Endothelial cell of umbilical vein (primary cell): ENCODE measurements around the gene NUCKS1. TPM values are rescaled to one million over a fixed set of nuclear protein-coding genes. Genes with fewer than 3 reads are reported as not detected.

Source experiments
- BruUV-seq: library from RNA; stranded (reverse); fragments of 400-500 nt; replicated peaks from 2 replicates; lab custom pipeline; 2021; lab: Mats Ljungman, UMichigan
- CTCF ChIA-PET: fragments of 300-600, 350-600 bp; sonication (Branson Sonifier 250); formaldehyde crosslinking; loops from one replicate; lab custom pipeline; 2021; ENCODE audit warnings: antibody characterized with exemption, inconsistent platforms; lab: Charles Lee
- POLR2A ChIA-PET: fragments of 300-600, 350-600 bp; sonication (Branson Sonifier 250); formaldehyde crosslinking; loops from one replicate; lab custom pipeline; 2021; ENCODE audit warnings: antibody characterized with exemption, inconsistent platforms; lab: Charles Lee
- DNase-seq: peaks from one replicate; pipeline ENCODE4 v3.0.0-alpha.2; 2011; ENCODE audit warnings: low read depth, low spot score
- FAIRE-seq: peaks from 2 replicates; lab custom pipeline; 2011; peaks lifted over from hg19 to GRCh38; lab: Jason Lieb, UNC
- H2AFZ ChIP-seq: 2 replicates; pipeline ENCODE4 v1.6.0; 2012; ENCODE audit warnings: low read depth, low read length, control low read depth, inconsistent platforms
- H3K27ac ChIP-seq: 2 replicates; pipeline ENCODE4 v1.5.1; 2011; ENCODE audit warnings: low read depth, mild to moderate bottlenecking, control low read depth, low read length, moderate library complexity; ENCODE audit not compliant: insufficient read depth
- H3K27me3 ChIP-seq, 2 experiments: 2 replicates each; pipeline versions ENCODE4 v1.6.0 to v1.6.1; 2011; ENCODE audit warnings: low read length in 2 of 2, mixed read lengths in 1 of 2; ENCODE audit not compliant: control insufficient read depth in 2 of 2, insufficient read depth in 2 of 2
- H3K36me3 ChIP-seq, 2 experiments: 2 replicates in 1 of 2; 3 replicates in 1 of 2; pipeline ENCODE4 v1.5.1; 2011; ENCODE audit warnings: low read length in 2 of 2, mild to moderate bottlenecking in 1 of 2, moderate library complexity in 1 of 2; ENCODE audit not compliant: control insufficient read depth in 2 of 2, insufficient read depth in 2 of 2; ENCODE audit errors: extremely low read depth in 1 of 2
- H3K4me1 ChIP-seq: 3 replicates; pipeline ENCODE4 v1.5.1; 2011; ENCODE audit warnings: mild to moderate bottlenecking, low read length; ENCODE audit not compliant: control insufficient read depth, insufficient read depth; ENCODE audit errors: extremely low read depth
- H3K4me2 ChIP-seq: 2 replicates; pipeline ENCODE4 v1.6.1; 2011; ENCODE audit warnings: low read length, control low read depth, mixed read lengths; ENCODE audit not compliant: insufficient read depth
- H3K4me3 ChIP-seq, 3 experiments: fragments of 200-600 bp in 1 of 3; sonication (generic), shearing (Covaris generic) in 1 of 3; replicated peaks in 1 of 3; 2 replicates each; pipeline ENCODE4 v1.5.1; 2011 to 2016; ENCODE audit warnings: control low read depth in 3 of 3, low read length in 3 of 3, mild to moderate bottlenecking in 2 of 3, inconsistent platforms in 1 of 3, low read depth in 1 of 3, moderate library complexity in 1 of 3; ENCODE audit not compliant: insufficient read depth in 1 of 3
- H3K79me2 ChIP-seq: 2 replicates; pipeline ENCODE4 v1.6.0; 2012; ENCODE audit warnings: low read length, inconsistent platforms; ENCODE audit not compliant: control insufficient read depth, insufficient read depth
- H3K9ac ChIP-seq: replicated peaks from 2 replicates; pipeline ENCODE3; 2011; ENCODE audit warnings: low read length, control low read depth; ENCODE audit not compliant: insufficient read depth; ENCODE audit errors: extremely low read depth
- H3K9me1 ChIP-seq: replicated peaks from 3 replicates; pipeline ENCODE4 v1.6.0; 2011; ENCODE audit warnings: mild to moderate bottlenecking, low read length; ENCODE audit not compliant: control insufficient read depth, insufficient read depth; ENCODE audit errors: extremely low read depth
- H3K9me3 ChIP-seq: replicated peaks from 2 replicates; pipeline ENCODE4 v1.5.1; 2012; ENCODE audit warnings: low read length, inconsistent platforms; ENCODE audit not compliant: control insufficient read depth, insufficient read depth
- H4K20me1 ChIP-seq: replicated peaks from 2 replicates; pipeline ENCODE3; 2011; ENCODE audit warnings: mild to moderate bottlenecking, low read length; ENCODE audit not compliant: control insufficient read depth, insufficient read depth; ENCODE audit errors: extremely low read depth
- CTCF ChIP-seq, 2 donors: IDR thresholded peaks; 1 replicate in 1 of 2; 2 replicates in 1 of 2; pipeline ENCODE4 v1.5.1; 2011; ENCODE audit warnings: low read length in 2 of 2, mild to moderate bottlenecking in 2 of 2, moderate library complexity in 2 of 2, control low read depth in 1 of 2, inconsistent platforms in 1 of 2, low read depth in 1 of 2; ENCODE audit not compliant: insufficient read depth in 1 of 2; ENCODE audit errors: extremely low read depth in 1 of 2
- EZH2 ChIP-seq: IDR thresholded peaks from 2 replicates; pipeline ENCODE4 v1.6.1; 2012; ENCODE audit warnings: borderline replicate concordance, low read depth, mild to moderate bottlenecking, moderate library complexity, low read length, inconsistent platforms; ENCODE audit not compliant: severe bottlenecking
- FOS ChIP-seq: IDR thresholded peaks from 2 replicates; pipeline ENCODE4 v1.6.1; 2011; ENCODE audit warnings: mild to moderate bottlenecking, low read length, moderate library complexity, borderline replicate concordance; ENCODE audit not compliant: insufficient read depth
- GATA2 ChIP-seq: IDR thresholded peaks from 2 replicates; pipeline ENCODE4 v1.7.0; 2011; ENCODE audit warnings: low read depth, mild to moderate bottlenecking, moderate library complexity, mixed read lengths, low read length; ENCODE audit not compliant: insufficient read length, insufficient read depth
- JUN ChIP-seq: IDR thresholded peaks from 2 replicates; pipeline ENCODE4 v1.6.1; 2011; ENCODE audit warnings: borderline replicate concordance, low read depth; ENCODE audit not compliant: insufficient read length, insufficient read depth
- MYC ChIP-seq: IDR thresholded peaks from one replicate; pipeline ENCODE4 v1.6.1; 2011; ENCODE audit warnings: mild to moderate bottlenecking, low read depth, low read length
- POLR2A ChIP-seq: IDR thresholded peaks from 2 replicates; pipeline ENCODE4 v1.6.1; 2012; ENCODE audit warnings: low read depth, mild to moderate bottlenecking, control low read depth, low read length
- POLR2AphosphoS5 ChIP-seq: IDR thresholded peaks from 2 replicates; pipeline ENCODE4 v1.6.1; 2012; ENCODE audit warnings: low read depth, mild to moderate bottlenecking, control low read depth, low read length, moderate library complexity; ENCODE audit not compliant: insufficient read depth
- dilution Hi-C: fragments of 300-500 bp; cut with MboI; formaldehyde crosslinking; loops from one replicate; pipeline ENCODE4 v1.15.0; 2019; ENCODE audit warnings: low sequenced_read_pairs; ENCODE audit not compliant: extremely low pct_ligation_motif_present
- intact Hi-C: fragments of 100-400 bp; cut with micrococcal nuclease; formaldehyde crosslinking; loops from one replicate; pipeline ENCODE4 v1.10.0; 2022
- polyA plus RNA-seq, 4 experiments: library from polyadenylated mRNA; depleted of rRNA in 3 of 4; stranded (reverse) in 3 of 4; unstranded in 1 of 4; fragments of >200 nt; gene quantifications; 2 replicates each; pipeline versions ENCODE4 v1.2.1 to v1.2.3, GENCODE V29; 2011 to 2012; ENCODE audit warnings: missing spikeins in 1 of 4
- total RNA-seq: library from RNA; stranded (reverse); gene quantifications from 2 replicates; pipeline ENCODE4 v1.2.3, GENCODE V29; 2021
- TF ChIP-seq, protein P1 (sequence below): IDR thresholded peaks from 2 replicates; pipeline ENCODE4 v1.6.1; 2011; ENCODE audit not compliant: insufficient read depth, insufficient read length

NUCKS1 gene
- total and polyA plus RNA-seq, 2 donors (not counting 3 experiments of a cell fraction or from before 2014, with no cell fraction given) = 53.7 to 282 TPM

DNA sequence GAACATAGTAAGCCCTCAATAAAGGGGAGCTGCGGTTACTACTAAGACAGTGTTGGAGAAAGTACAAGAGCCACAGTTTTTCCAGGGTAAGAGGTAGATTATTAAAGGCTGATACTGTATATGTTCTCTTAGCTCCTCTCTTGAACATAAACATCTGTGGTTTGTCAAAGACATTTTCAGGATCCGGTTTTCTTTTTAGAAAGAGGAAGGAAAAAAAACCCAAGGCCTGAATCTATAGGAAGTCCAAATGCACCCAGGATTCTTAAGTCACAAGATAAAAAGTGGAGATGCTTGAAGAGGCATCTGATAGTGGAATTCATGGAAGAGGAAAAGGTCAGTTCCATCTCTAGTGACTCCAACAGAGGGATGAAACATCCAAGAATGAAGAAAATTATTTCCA is 45.1 kb downstream of the NUCKS1 start:
- Histone ChIP-seq H3K9me1 (no peaks in the 10 kb centered on the region), H3K79me2 (no peaks in the 10 kb centered on the region), H3K9me3 (no peaks in the 10 kb centered on the region), H3K4me3 (no peak overlapping the region), H3K9ac (no peak overlapping the region), H3K27ac (no peak overlapping the region), H3K4me2 (no peak overlapping the region), H4K20me1 (no peaks in the 10 kb centered on the region), H2AFZ (no peak overlapping the region), H3K36me3 (peaks cover 0 to 4% of the 10 kb centered on the region in 2 experiments), H3K4me1 (peaks cover 28% of the 10 kb centered on the region), H3K27me3 (no peaks in the 10 kb centered on the region)
- ChIA-PET POLR2A (interaction anchor here (0.6 kb wide), 1 partner anchor 10 kb away, joined by 3 read pairs; no protein-coding TSS in a partner anchor), CTCF (interaction anchor here (1.1 kb wide), 1 partner anchor 46 kb away, joined by 3 read pairs; no protein-coding TSS in a partner anchor)
- no peak for DNase-seq
- intact Hi-C loops (no loop called here), dilution Hi-C loops (no loop called here)
- BruUV-seq = no TSS peak
- FAIRE-seq = no peak
- no peak for TF ChIP-seq POLR2A
- TF ChIP-seq, protein P1, sequence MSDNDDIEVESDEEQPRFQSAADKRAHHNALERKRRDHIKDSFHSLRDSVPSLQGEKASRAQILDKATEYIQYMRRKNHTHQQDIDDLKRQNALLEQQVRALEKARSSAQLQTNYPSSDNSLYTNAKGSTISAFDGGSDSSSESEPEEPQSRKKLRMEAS = no peak
- no peak for TF ChIP-seq FOS
- TF ChIP-seq MYC = no peak
- TF ChIP-seq POLR2AphosphoS5 = no peak
- no peak for TF ChIP-seq JUN
- TF ChIP-seq EZH2 = no peak
- no peak for TF ChIP-seq GATA2

DNA sequence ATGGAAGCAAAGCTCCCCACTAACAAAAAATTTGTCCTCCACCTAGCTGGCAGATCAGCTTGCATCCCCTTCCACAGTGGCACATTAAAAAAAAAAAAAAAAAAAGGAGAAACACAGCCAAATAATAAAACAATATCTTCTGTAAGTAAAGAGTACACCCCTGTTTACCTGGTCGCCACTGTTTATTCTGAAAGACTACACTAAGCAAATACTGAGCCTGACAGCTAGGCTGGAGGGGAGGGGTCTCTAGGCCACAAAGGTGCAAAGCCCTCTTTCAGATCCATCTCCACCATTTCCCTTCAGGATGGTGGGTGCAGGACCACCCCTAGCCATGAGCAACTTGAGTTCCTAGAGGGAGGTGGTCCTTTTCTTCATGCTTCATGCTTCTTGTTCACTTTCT is 46.9 kb downstream of the NUCKS1 start:
- Histone ChIP-seq H3K4me2 (no peak overlapping the region), H4K20me1 (no peaks in the 10 kb centered on the region), H3K79me2 (no peaks in the 10 kb centered on the region), H3K36me3 (peaks cover 0 to 2% of the 10 kb centered on the region in 2 experiments), H3K27me3 (no peaks in the 10 kb centered on the region), H2AFZ (no peak overlapping the region), H3K9me1 (no peaks in the 10 kb centered on the region), H3K9me3 (no peaks in the 10 kb centered on the region), H3K27ac (no peak overlapping the region), H3K9ac (no peak overlapping the region), H3K4me1 (peaks cover 16% of the 10 kb centered on the region), H3K4me3 (no peak overlapping the region)
- TF ChIP-seq FOS (no peak), EZH2 (no peak), POLR2A (no peak), GATA2 (no peak), CTCF (IDR thresholded peaks at IDR 0.05; ENCODE audit: extremely low read depth in 1 of 2, insufficient read depth in 1 of 2, low read depth in 1 of 2, low read length in 2 of 2) (no peak), JUN (no peak), MYC (no peak)
- TF ChIP-seq, protein P1 = no peak
- dilution Hi-C loops = no loop called here
- no TSS peak for BruUV-seq
- no peak for FAIRE-seq
- intact Hi-C loops = no loop called here
- DNase-seq = no peak
- POLR2A ChIA-PET = no interaction called here
- CTCF ChIA-PET = interaction anchor here (0.7 to 4.1 kb wide), 6 partner anchors 9 to 432 kb away, joined by 3 to 47 read pairs (median 3); partner anchors contain the start of gene RAB29
